HG03175 (cell line): Measurements from ENCODE around the gene ZNF232.
"Not testable (repeated sequence)": the region's sequence is repeated elsewhere in the genome, so short reads cannot be mapped to it uniquely, and the experiment has no call there.

Experiments
- ATAC-seq: cut with Tn5 transposase; IDR thresholded peaks from one replicate; pipeline ENCODE4 v1.9.1; 2021; ENCODE audit warnings: mild to moderate bottlenecking, moderate library complexity; ENCODE audit not compliant: unreplicated experiment

ZNF232 gene

DNA sequence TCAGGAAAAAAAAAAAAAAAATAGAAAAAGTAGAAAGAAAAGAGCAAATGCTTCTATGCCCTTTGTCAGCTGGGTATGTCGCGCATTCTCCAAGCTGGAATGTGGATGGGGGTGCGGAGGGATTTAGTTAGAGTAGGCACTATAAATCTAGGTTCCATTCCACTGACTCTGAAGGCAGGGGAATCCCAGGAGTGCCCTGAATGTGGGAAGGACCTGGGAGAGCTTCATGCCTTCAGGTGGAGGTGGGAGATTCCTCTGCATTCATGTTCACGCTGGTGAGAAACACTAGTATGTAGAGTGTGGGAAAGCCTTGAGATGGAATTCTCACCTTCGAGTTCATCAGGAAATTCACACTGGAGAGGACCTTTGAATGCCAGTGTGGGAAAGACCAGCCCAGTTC is 12.4 kb downstream of the ZNF232 start:
- ATAC-seq: no peak

GRCh38 chr17:5097101-5097834 is 14.4 kb downstream of the ZNF232 start:
- ATAC-seq: no peak

DNA sequence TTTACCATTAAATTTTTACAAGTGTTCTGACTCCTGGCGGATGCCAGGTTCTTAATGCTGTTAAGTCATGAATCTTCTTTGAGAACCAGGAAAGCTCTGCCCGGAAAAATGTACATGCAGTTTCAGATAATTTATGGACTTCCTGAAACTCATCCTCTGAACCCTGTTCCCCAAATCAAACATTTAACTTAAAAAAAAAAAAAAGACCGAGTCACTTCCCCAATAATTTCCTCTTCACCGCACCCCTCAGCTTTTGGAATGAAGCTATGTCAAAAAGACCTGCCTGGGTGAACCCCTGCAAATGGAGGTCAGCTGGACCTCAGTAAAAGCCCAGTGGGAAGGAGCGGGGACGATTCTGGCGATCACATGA is 15.0 kb downstream of the ZNF232 start:
- no peak for ATAC-seq

DNA sequence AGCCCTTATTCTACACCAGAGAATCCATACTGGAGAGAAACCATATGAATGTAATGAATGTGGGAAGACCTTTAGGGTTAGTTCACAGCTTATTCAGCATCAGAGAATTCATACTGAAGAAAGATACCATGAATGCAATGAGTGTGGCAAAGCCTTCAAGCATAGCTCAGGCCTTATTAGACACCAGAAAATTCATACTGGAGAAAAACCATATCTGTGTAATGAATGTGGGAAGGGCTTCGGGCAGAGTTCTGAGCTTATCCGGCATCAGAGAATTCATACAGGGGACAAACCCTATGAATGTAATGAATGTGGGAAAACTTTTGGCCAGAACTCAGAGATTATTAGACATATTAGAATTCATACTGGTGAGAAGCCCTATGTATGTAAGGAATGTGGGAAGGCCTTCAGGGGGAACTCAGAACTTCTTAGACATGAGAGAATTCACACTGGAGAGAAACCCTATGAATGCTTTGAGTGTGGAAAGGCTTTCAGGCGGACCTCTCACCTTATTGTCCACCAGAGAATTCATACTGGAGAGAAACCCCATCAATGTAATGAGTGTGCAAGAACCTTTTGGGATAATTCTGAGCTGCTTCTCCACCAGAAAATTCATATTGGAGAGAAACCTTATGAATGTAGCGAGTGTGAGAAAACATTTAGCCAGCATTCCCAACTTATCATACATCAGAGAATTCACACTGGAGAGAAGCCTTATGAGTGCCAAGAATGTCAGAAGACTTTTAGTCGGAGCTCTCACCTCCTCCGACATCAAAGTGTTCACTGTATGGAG is 19.3 kb downstream of the ZNF232 start:
- ATAC-seq: no peak

- no peak for ATAC-seq
Observed at GRCh38 chr17:5080591-5080990, 31.1 kb downstream of the ZNF232 start.

DNA sequence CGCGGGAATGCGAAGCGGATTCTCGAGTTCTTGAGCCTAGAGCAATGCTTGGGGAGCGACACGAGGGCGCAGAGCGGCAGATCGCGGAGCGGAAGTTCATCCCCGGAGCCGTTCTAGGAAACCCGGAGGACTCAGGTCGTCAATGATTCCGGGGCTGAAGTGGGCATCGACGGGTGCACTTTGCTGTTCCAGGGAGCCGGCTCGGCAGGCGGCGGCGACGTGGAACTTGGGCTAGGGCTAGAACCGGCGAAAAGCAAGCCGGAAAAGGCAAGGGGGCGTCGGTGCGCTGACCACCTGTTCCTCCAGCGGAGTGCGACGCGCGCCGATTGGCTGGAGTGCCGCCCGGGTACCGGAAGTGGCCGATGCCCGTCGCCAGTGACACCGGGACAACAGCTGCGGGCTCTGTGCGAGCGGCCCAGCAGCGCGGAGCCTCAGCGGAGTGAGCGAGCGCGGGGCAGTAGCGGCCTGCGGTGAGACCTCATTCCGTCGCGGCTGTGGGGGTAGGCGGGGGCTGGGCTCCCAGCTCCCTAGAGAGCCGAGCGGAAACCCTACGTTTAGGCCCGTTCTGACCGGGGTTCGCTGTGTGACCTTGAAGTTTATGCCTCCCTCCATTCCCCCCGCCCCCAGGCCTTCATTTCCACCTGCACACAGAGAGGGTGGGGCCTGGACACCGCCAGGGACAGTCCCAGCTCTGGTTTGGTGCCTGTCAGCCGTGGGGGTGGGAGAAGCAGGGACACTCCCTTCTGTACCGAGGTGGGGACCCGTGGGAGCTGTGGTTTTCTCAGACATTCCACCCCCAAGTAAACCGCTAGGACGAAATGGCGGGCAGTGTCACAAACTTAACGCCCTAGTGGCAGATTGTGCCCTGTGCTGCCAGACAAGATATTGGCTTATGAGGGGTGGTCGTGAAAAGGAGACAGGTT is 33.3 kb downstream of the ZNF232 start, which contains the start of gene ZFP3:
TSS of gene ZFP3 (plus strand) at position 362 of the 923 bp plus-strand sequence. CDS start 13,038 bp downstream, outside the sequence.
- ATAC-seq: peak; percentile 88

GRCh38 chr17:5077781-5078105 is 33.9 kb downstream of the ZNF232 start:
- ATAC-seq: no peak

DNA sequence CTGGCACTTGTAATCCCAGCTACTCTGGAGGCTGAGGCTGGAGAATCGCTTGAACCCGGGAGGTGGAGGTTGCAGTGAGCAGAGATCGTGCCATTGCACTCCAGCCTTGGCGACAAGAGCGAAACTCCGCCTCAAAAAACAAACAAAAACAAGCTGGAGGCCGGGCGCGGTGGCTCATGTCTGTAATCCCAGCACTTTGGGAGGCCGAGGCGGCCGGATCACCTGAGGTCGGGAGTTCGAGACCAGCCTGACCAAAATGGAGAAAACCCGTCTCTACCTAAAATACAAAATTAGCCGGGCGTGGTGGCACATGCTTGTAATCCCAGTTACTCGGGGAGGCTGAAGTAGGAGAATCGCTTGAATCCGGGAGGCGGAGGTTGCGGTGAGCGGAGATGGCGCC is 34.4 kb downstream of the ZNF232 start:
- not testable (repeated sequence) for ATAC-seq

GRCh38 chr17:5075472-5075871 is 36.2 kb downstream of the ZNF232 start:
- not testable (repeated sequence) for ATAC-seq

GRCh38 chr17:5069724-5070123 is 42.0 kb downstream of the ZNF232 start:
- ATAC-seq: no peak

GRCh38 chr17:5068236-5068635 is 43.4 kb downstream of the ZNF232 start:
- ATAC-seq: no peak

GRCh38 chr17:5065227-5065744 is 46.4 kb downstream of the ZNF232 start:
- ATAC-seq: no peak
